HFFc6 (cell line): ENCODE measurements around the gene ADAT2. TPM values are rescaled to one million over a fixed set of nuclear protein-coding genes. Genes with fewer than 3 reads are reported as not detected.
"Not testable (repeated sequence)": the region's sequence is repeated elsewhere in the genome, so short reads cannot be mapped to it uniquely, and the experiment has no call there.

Experiments used
- DNase-seq: peaks from one replicate; pipeline ENCODE4 v3.0.0-alpha.2; 2018
- H3K27ac Mint-ChIP-seq: 2 replicates; pipeline ENCODE4 v1.8.0; 2020; ENCODE audit warnings: mild to moderate bottlenecking, mixed read lengths
- H3K27me3 Mint-ChIP-seq: 2 replicates; pipeline ENCODE4 v1.8.0; 2021; ENCODE audit warnings: mild to moderate bottlenecking, moderate library complexity, mixed read lengths; ENCODE audit not compliant: insufficient read depth
- H3K36me3 Mint-ChIP-seq: 2 replicates; pipeline ENCODE4 v1.8.0; 2021; ENCODE audit warnings: low read depth, mixed read lengths
- H3K4me1 Mint-ChIP-seq: 2 replicates; pipeline ENCODE4 v1.8.0; 2020; ENCODE audit warnings: low read depth, mixed read lengths
- H3K4me3 Mint-ChIP-seq: 2 replicates; pipeline ENCODE4 v1.8.0; 2020; ENCODE audit warnings: mild to moderate bottlenecking, moderate library complexity, mixed read lengths
- H3K9me3 Mint-ChIP-seq: 2 replicates; pipeline ENCODE4 v1.8.0; 2020; ENCODE audit warnings: mild to moderate bottlenecking, mixed read lengths
- total RNA-seq, 6 experiments: library from RNA; stranded (reverse); fragmentation: NEBNext Ultra II Directional; extraction: Animal tissue kit (Norgen Biotek cat#: 25700); gene quantifications; 2 replicates in 1 of 6; 3 replicates in 5 of 6; pipeline ENCODE4 v1.2.3, GENCODE V29; 2021
- TF ChIP-seq, protein P1 (sequence below): fragments of 200-600 bp; sonication (generic); IDR thresholded peaks from 2 replicates; pipeline ENCODE4 v1.5.0; 2021; ENCODE audit warnings: antibody characterized with exemption, mild to moderate bottlenecking

The ADAT2 gene
- total RNA-seq, 6 experiments from 2014 or later = 2.8 to 4.6 (median 4.1) TPM

DNA sequence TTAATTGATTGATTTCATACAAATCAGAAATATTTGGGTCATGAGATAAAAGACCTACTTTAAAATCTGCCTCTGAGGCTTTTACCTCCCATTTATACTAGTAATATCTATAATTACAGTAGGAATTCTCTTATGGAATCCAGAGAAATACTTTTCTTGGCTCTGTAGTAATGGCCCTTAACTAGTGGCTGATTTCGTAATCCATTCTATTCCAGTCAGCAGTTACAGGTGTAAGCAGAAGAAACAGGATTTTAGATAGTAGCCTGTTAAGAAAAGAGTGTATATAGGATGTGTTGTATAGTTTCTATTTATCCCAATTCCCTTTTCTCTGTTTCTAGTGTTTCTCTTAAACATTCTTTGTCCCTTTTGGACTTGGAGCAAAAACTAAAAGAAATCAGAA is 21.3 kb upstream of the ADAT2 start:
- H3K27ac Mint-ChIP-seq = no peak overlapping the region
- peaks cover 23% of the 10 kb centered on the region for H3K36me3 Mint-ChIP-seq
- TF ChIP-seq, protein P1, sequence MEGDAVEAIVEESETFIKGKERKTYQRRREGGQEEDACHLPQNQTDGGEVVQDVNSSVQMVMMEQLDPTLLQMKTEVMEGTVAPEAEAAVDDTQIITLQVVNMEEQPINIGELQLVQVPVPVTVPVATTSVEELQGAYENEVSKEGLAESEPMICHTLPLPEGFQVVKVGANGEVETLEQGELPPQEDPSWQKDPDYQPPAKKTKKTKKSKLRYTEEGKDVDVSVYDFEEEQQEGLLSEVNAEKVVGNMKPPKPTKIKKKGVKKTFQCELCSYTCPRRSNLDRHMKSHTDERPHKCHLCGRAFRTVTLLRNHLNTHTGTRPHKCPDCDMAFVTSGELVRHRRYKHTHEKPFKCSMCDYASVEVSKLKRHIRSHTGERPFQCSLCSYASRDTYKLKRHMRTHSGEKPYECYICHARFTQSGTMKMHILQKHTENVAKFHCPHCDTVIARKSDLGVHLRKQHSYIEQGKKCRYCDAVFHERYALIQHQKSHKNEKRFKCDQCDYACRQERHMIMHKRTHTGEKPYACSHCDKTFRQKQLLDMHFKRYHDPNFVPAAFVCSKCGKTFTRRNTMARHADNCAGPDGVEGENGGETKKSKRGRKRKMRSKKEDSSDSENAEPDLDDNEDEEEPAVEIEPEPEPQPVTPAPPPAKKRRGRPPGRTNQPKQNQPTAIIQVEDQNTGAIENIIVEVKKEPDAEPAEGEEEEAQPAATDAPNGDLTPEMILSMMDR = no peak
- DNase-seq = no peak
- H3K4me1 Mint-ChIP-seq = no peaks in the 10 kb centered on the region
- no peaks in the 10 kb centered on the region for H3K9me3 Mint-ChIP-seq
- H3K4me3 Mint-ChIP-seq = no peak overlapping the region
- no peaks in the 10 kb centered on the region for H3K27me3 Mint-ChIP-seq

DNA sequence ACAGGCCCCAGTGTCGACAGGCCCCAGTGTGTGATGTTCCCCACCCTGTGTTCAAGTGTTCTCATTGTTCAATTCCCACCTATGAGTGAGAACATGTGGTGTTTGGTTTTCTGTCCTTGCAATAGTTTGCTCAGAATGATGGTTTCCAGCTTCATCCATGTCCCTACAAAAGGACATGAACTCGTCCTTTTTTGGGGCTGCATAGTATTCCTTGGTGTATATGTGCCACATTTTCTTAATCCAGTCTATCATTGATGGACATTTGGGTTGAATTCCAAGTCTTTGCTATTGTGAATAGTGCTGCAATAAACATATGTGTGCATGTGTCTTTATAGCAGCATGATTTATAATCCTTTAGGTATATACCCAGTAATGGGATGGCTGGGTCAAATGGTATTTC is 18.3 kb upstream of the ADAT2 start:
- H3K4me3 Mint-ChIP-seq, H3K9me3 Mint-ChIP-seq, H3K27ac Mint-ChIP-seq, H3K27me3 Mint-ChIP-seq, H3K4me1 Mint-ChIP-seq, H3K36me3 Mint-ChIP-seq, DNase-seq: not testable (repeated sequence)

DNA sequence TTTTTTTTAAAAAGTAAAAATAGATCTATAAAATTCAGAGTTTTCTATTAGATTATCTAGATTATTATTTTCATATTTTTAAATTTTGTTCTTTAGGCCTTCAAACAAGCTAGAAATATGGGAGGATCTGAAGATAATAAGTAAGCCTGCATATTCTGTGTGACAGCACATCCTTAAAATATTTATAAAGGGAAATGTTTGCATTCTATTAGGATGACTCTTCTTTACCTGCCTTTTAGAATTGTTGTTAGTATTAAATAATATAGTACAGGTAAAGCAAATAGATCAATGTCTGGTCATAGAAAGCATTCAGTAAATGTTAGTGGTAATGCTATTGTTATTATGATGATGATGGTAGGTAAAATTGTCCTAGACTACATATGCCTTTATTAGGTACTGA is 17.5 kb upstream of the ADAT2 start:
- Mint-ChIP-seq H3K9me3 (no peaks in the 10 kb centered on the region), H3K4me3 (no peak overlapping the region), H3K36me3 (peaks cover 5% of the 10 kb centered on the region; the same call in 1 of the 2 replicates), H3K4me1 (no peaks in the 10 kb centered on the region), H3K27ac (no peak overlapping the region), H3K27me3 (no peaks in the 10 kb centered on the region)
- TF ChIP-seq, protein P1 = no peak
- DNase-seq = no peak

DNA sequence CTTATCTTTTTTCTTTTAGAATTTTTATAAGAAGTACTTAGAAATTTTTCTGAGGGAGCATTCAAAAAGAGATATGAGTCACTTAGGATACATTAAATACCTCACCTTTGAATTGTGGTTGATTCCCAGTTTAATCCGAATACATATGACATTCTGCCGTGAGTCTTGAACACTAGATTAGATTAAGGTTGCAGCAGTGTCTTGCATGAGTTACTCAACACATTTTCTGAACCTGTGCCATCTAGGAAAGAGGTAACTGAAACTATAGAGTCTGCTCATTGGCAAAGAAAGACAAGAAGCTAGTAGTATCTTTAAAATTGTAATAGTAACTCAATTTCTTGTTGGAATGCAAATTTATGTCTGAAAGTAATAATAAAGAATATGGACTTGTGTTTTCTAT is 15.1 kb upstream of the ADAT2 start:
- Mint-ChIP-seq H3K4me3 (no peak overlapping the region), H3K27ac (no peak overlapping the region), H3K36me3 (peaks cover 9% of the 10 kb centered on the region), H3K27me3 (no peaks in the 10 kb centered on the region), H3K9me3 (no peaks in the 10 kb centered on the region), H3K4me1 (no peaks in the 10 kb centered on the region)
- TF ChIP-seq, protein P1 = no peak
- DNase-seq = no peak

DNA sequence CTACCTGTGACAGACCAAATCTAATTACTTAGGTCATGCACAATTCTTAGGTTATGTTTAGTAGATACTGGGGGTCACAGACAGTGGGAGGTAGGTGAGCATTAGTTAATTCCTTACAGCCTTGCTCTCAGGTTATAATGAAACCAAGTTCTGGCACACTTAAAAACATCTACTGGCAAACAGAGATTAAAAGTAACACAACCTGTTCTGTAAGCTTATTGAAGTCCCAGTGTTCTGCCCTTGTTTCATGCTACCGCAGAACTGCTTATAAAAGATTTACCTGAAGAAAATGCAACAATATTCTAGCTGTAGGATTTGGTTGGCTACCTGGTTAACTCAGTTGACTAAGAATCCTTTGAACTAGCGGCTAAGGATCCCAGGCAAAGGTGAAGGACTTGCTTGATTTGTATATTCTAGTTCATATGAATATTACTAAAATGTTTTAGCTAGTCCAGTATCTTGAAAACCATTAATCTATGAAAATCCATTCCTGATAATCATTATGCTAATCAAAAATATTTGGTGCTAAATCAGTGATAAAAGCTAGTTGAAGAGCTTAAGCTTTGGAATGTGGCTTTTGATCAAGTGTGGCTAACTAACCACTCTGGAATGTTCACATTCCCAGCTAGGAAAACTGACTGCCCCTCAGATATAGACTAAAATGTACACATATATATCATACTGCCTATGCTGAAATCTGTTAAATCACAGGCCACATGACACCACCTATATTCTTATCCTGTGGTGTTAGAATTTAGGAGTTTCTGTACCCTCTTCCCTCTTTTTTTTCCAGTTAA is 7.3 kb upstream of the ADAT2 start:
- H3K27me3 Mint-ChIP-seq = no peaks in the 10 kb centered on the region
- TF ChIP-seq, protein P1 = no peak
- no peak for DNase-seq
- H3K4me3 Mint-ChIP-seq = no peak overlapping the region
- no peak overlapping the region for H3K27ac Mint-ChIP-seq
- peaks cover 11% of the 10 kb centered on the region for H3K36me3 Mint-ChIP-seq
- no peaks in the 10 kb centered on the region for H3K9me3 Mint-ChIP-seq
- peaks cover 21% of the 10 kb centered on the region for H3K4me1 Mint-ChIP-seq

DNA sequence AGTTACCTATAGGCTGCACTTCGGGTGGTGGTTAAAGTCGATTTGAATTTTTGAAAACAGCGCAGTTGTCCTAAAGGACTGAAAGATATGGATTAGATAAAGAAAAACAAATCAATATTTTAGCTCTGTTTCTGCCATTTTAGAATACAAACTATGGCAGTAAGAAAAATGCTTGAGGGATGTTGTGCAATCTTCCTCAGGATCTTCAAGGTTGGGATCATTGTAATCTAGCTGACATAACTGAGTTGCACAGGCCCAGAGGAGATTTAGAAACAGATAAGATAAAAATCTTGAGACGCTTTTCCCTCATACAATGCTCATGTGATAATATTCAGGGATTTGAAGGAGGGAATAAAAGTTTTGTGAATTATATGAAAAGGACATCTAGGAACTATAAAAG is 1.0 kb upstream of the ADAT2 start:
- TF ChIP-seq, protein P1 = no peak
- Mint-ChIP-seq H3K27me3 (no peaks in the 10 kb centered on the region; the same call in 1 of the 2 replicates), H3K9me3 (no peaks in the 10 kb centered on the region), H3K27ac (peak overlapping the region; percentile 98), H3K4me3 (peak overlapping the region; percentile 99), H3K36me3 (no peaks in the 10 kb centered on the region), H3K4me1 (peaks cover 25% of the 10 kb centered on the region)
- peak; percentile 9 for DNase-seq
